WTC11 (cell line): Measurements from ENCODE around the gene CSNK1A1L. TPM values are rescaled to one million over a fixed set of nuclear protein-coding genes. Genes with fewer than 3 reads are reported as not detected.

Experiments used
- ATF1 ChIP-seq: sonication (generic); formaldehyde crosslinking; IDR thresholded peaks from 2 replicates; pipeline ENCODE4 v1.8.1; 2023; ENCODE audit warnings: mild to moderate bottlenecking, moderate library complexity, missing genetic modification reagents
- CBFB ChIP-seq: sonication (generic); formaldehyde crosslinking; IDR thresholded peaks from 2 replicates; pipeline ENCODE4 v1.8.1; 2022; ENCODE audit warnings: mild to moderate bottlenecking, low read depth, missing genetic modification reagents
- CREB1 ChIP-seq: sonication (generic); formaldehyde crosslinking; IDR thresholded peaks from 2 replicates; pipeline ENCODE4 v1.8.0; 2023; ENCODE audit warnings: mild to moderate bottlenecking, missing genetic modification reagents
- E2F4 ChIP-seq: sonication (generic); formaldehyde crosslinking; IDR thresholded peaks from 2 replicates; pipeline ENCODE4 v1.8.1; 2022; ENCODE audit warnings: low read depth, mild to moderate bottlenecking, moderate library complexity, missing genetic modification reagents, borderline replicate concordance
- ELF4 ChIP-seq: sonication (generic); formaldehyde crosslinking; IDR thresholded peaks from 2 replicates; pipeline ENCODE4 v1.8.1; 2022; ENCODE audit warnings: low read depth, mild to moderate bottlenecking, moderate library complexity, missing genetic modification reagents
- ETV6 ChIP-seq: sonication (generic); formaldehyde crosslinking; IDR thresholded peaks from 2 replicates; pipeline ENCODE4 v1.8.1; 2022; ENCODE audit warnings: mild to moderate bottlenecking, missing genetic modification reagents
- FOXK1 ChIP-seq: sonication (generic); formaldehyde crosslinking; IDR thresholded peaks from 2 replicates; pipeline ENCODE4 v1.8.0; 2022; ENCODE audit warnings: mild to moderate bottlenecking, moderate library complexity, missing genetic modification reagents
- FOXP1 ChIP-seq: sonication (generic); formaldehyde crosslinking; IDR thresholded peaks from 2 replicates; pipeline ENCODE4 v1.8.0; 2022; ENCODE audit warnings: missing genetic modification reagents, mild to moderate bottlenecking, moderate library complexity, borderline replicate concordance
- GRHL2 ChIP-seq: fragments of 250-450 bp; sonication (Bioruptor Pico); IDR thresholded peaks from 2 replicates; pipeline ENCODE4 v1.8.0; 2022; ENCODE audit warnings: mild to moderate bottlenecking, moderate library complexity; ENCODE audit not compliant: insufficient replicate concordance, severe bottlenecking
- HMGA2 ChIP-seq: fragments of 250-450 bp; sonication (Bioruptor Pico); IDR thresholded peaks from 2 replicates; pipeline ENCODE4 v1.4.0; 2021; ENCODE audit warnings: mild to moderate bottlenecking, moderate library complexity
- IRF1 ChIP-seq: sonication (generic); formaldehyde crosslinking; IDR thresholded peaks from 2 replicates; pipeline ENCODE4 v1.8.0; 2023; ENCODE audit warnings: missing genetic modification reagents
- JAZF1 ChIP-seq: fragments of 250-450 bp; sonication (Bioruptor Pico); IDR thresholded peaks from 2 replicates; pipeline ENCODE4 v1.9.0; 2021; ENCODE audit warnings: moderate library complexity, mild to moderate bottlenecking, inconsistent platforms
- NR1H2 ChIP-seq: sonication (generic); formaldehyde crosslinking; IDR thresholded peaks from 2 replicates; pipeline ENCODE4 v1.9.0; 2021; ENCODE audit warnings: mild to moderate bottlenecking, moderate library complexity, missing genetic modification reagents
- TEAD1 ChIP-seq: sonication (generic); formaldehyde crosslinking; IDR thresholded peaks from 2 replicates; pipeline ENCODE4 v1.8.0; 2022; ENCODE audit warnings: mild to moderate bottlenecking, missing genetic modification reagents
- TP53 ChIP-seq: sonication (generic); formaldehyde crosslinking; IDR thresholded peaks from 2 replicates; pipeline ENCODE4 v1.8.1; 2023; ENCODE audit warnings: mild to moderate bottlenecking, missing genetic modification reagents
- USF1 ChIP-seq: sonication (generic); formaldehyde crosslinking; IDR thresholded peaks from 2 replicates; pipeline ENCODE4 v1.8.0; 2022; ENCODE audit warnings: mild to moderate bottlenecking, missing genetic modification reagents
- ZMAT4 ChIP-seq: fragments of 250-450 bp; sonication (Bioruptor Pico); IDR thresholded peaks from 2 replicates; pipeline ENCODE4 v1.9.0; 2021; ENCODE audit warnings: mild to moderate bottlenecking
- ZNF138 ChIP-seq: sonication (generic); formaldehyde crosslinking; conservative IDR thresholded peaks from 2 replicates; pipeline ENCODE4 v1.8.1; 2022; ENCODE audit warnings: mild to moderate bottlenecking, moderate library complexity, missing genetic modification reagents
- ZNF232 ChIP-seq: sonication (generic); formaldehyde crosslinking; IDR thresholded peaks from 2 replicates; pipeline ENCODE4 v1.8.0; 2022; ENCODE audit warnings: mild to moderate bottlenecking, missing genetic modification reagents
- total RNA-seq: library from RNA; stranded (reverse); gene quantifications from 3 replicates; pipeline ENCODE4 v1.2.3, GENCODE V29; 2021
- TF ChIP-seq, protein P1 (sequence below): fragments of 250-450 bp; sonication (Bioruptor Pico); IDR thresholded peaks from 2 replicates; pipeline ENCODE4 v1.9.0; 2021; ENCODE audit warnings: moderate library complexity, mild to moderate bottlenecking, inconsistent platforms, borderline replicate concordance
- TF ChIP-seq, protein P2 (sequence below): sonication (generic); formaldehyde crosslinking; IDR thresholded peaks from 2 replicates; pipeline ENCODE4 v1.8.1; 2023; ENCODE audit warnings: mild to moderate bottlenecking, missing genetic modification reagents, borderline replicate concordance
- TF ChIP-seq, protein P3 (sequence below): fragments of 250-450 bp; sonication (Bioruptor Pico); conservative IDR thresholded peaks from 2 replicates; pipeline ENCODE4 v1.9.0; 2021; ENCODE audit warnings: mild to moderate bottlenecking
- TF ChIP-seq, protein P4 (sequence below): fragments of 250-450 bp; sonication (Bioruptor Pico); IDR thresholded peaks from 2 replicates; pipeline ENCODE4 v1.9.0; 2021; ENCODE audit warnings: mild to moderate bottlenecking, borderline replicate concordance

Gene CSNK1A1L
- total RNA-seq, 1 experiment from 2014 or later: not detected

DNA sequence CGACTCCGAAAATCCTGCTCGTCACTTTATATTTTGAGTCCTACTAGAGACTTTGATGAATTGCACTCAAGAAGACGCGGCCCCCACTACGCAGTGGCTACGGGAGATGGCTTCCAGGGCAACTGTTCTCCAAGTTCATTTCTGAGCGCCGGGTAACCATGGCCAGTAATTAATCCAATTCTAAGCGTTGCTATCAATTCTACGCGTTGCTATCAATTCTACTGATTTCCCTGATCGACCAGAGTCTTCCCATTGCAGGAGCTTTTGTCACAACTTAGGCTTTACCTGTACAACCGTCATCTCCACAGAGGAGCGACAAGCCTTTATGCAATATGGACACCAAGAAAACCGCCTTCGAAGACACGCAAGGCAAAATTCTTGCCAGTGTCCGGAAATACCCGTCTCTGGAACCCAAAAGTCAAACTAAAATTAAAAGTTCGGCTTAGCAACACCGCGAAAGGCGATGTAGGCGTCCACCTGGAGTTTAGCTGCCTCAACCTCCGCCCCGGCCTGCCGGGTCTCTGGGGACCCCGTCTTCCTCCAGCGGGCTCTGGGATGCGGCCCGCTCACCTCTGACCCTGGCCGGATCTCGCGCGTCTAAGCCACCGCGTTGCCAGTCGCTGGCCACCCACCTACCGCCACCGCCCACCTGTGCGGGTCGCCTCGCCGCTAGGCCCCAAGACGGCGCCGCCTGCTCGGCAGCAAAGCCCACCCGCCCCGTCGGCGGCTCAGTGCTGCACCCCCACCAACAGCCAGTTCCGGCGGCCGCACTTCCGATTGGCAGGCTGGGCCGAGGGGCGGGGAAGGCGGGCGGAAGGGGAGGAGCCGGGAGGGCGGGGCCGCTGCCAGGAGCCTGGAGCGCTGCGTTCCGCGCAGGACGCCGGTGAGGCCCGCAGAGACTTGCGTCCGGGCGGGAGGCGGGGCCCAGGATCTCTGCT is 46.3 kb downstream of the CSNK1A1L start, which contains the start of gene SUPT20H (continued):
- TF ChIP-seq HMGA2 (CRISPR knock-in tag): no peak
- peak; percentile 64; the same call in 1 of the 2 replicates for TF ChIP-seq FOXK1 (CRISPR knock-in tag)
- no peak for TF ChIP-seq GRHL2 (CRISPR knock-in tag)
- no peak for TF ChIP-seq JAZF1
- TF ChIP-seq TP53 (CRISPR knock-in tag): peak; percentile 70; the same call in 1 of the 2 replicates
- no peak for TF ChIP-seq CREB1 (CRISPR knock-in tag)
- TF ChIP-seq USF1 (CRISPR knock-in tag): no peak
- no peak for TF ChIP-seq ZMAT4 (CRISPR knock-in tag)
- peak; percentile 68 for TF ChIP-seq FOXP1 (CRISPR knock-in tag)
- TF ChIP-seq ELF4: 0 out of 2 replicates have a peak, but pooled peaks have one; percentile 47
- TF ChIP-seq CBFB (CRISPR knock-in tag): no peak
- TF ChIP-seq ATF1 (CRISPR knock-in tag): no peak
- TF ChIP-seq NR1H2 (CRISPR knock-in tag): no peak
- TF ChIP-seq, protein P1, sequence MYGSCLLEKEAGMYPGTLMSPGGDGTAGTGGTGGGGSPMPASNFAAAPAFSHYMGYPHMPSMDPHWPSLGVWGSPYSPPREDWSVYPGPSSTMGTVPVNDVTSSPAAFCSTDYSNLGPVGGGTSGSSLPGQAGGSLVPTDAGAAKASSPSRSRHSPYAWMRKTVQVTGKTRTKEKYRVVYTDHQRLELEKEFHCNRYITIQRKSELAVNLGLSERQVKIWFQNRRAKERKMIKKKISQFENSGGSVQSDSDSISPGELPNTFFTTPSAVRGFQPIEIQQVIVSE (CRISPR knock-in tag): no peak
- no peak for TF ChIP-seq IRF1 (CRISPR knock-in tag)
- no peak for TF ChIP-seq E2F4
- TF ChIP-seq ZNF138 (CRISPR knock-in tag): peak; percentile 78; the same call in 1 of the 2 replicates
- TF ChIP-seq TEAD1: peak; percentile 68; the same call in 1 of the 2 replicates
- TF ChIP-seq, protein P2, sequence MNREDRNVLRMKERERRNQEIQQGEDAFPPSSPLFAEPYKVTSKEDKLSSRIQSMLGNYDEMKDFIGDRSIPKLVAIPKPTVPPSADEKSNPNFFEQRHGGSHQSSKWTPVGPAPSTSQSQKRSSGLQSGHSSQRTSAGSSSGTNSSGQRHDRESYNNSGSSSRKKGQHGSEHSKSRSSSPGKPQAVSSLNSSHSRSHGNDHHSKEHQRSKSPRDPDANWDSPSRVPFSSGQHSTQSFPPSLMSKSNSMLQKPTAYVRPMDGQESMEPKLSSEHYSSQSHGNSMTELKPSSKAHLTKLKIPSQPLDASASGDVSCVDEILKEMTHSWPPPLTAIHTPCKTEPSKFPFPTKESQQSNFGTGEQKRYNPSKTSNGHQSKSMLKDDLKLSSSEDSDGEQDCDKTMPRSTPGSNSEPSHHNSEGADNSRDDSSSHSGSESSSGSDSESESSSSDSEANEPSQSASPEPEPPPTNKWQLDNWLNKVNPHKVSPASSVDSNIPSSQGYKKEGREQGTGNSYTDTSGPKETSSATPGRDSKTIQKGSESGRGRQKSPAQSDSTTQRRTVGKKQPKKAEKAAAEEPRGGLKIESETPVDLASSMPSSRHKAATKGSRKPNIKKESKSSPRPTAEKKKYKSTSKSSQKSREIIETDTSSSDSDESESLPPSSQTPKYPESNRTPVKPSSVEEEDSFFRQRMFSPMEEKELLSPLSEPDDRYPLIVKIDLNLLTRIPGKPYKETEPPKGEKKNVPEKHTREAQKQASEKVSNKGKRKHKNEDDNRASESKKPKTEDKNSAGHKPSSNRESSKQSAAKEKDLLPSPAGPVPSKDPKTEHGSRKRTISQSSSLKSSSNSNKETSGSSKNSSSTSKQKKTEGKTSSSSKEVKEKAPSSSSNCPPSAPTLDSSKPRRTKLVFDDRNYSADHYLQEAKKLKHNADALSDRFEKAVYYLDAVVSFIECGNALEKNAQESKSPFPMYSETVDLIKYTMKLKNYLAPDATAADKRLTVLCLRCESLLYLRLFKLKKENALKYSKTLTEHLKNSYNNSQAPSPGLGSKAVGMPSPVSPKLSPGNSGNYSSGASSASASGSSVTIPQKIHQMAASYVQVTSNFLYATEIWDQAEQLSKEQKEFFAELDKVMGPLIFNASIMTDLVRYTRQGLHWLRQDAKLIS (CRISPR knock-in tag): peak; percentile 69; the same call in 1 of the 2 replicates
- TF ChIP-seq, protein P3, sequence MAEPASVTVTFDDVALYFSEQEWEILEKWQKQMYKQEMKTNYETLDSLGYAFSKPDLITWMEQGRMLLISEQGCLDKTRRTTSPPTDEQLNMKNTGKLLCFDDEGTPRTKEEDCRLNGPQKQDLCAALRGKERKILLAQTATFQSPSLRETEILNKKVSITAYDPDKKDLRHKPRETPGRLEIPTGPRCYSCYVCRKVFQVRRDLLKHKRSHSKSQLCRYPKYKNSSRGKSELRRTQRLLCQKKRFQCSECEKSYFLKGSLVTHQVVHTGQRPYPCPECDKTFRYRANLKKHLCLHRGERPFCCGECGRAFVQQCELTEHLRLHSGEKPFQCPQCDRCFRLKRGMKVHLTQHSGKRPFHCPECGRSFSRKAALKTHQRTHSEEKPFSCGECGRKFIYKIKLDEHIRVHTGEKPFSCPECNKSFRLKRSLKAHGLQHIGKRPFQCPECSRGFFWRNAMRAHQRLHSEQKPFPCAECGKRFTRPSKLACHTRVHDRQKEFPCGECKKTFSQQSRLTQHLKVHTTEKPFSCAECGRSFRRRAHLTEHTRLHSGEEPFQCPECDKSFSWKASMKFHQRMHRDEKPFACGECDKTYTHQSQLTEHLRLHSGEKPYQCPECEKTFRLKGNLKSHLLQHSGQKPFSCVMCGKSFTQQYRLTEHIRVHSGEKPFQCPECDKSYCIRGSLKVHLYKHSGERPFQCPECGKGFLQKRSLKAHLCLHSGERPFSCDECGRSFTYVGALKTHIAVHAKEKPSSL (CRISPR knock-in tag): no peak
- TF ChIP-seq ETV6 (CRISPR knock-in tag): no peak
- TF ChIP-seq, protein P4, sequence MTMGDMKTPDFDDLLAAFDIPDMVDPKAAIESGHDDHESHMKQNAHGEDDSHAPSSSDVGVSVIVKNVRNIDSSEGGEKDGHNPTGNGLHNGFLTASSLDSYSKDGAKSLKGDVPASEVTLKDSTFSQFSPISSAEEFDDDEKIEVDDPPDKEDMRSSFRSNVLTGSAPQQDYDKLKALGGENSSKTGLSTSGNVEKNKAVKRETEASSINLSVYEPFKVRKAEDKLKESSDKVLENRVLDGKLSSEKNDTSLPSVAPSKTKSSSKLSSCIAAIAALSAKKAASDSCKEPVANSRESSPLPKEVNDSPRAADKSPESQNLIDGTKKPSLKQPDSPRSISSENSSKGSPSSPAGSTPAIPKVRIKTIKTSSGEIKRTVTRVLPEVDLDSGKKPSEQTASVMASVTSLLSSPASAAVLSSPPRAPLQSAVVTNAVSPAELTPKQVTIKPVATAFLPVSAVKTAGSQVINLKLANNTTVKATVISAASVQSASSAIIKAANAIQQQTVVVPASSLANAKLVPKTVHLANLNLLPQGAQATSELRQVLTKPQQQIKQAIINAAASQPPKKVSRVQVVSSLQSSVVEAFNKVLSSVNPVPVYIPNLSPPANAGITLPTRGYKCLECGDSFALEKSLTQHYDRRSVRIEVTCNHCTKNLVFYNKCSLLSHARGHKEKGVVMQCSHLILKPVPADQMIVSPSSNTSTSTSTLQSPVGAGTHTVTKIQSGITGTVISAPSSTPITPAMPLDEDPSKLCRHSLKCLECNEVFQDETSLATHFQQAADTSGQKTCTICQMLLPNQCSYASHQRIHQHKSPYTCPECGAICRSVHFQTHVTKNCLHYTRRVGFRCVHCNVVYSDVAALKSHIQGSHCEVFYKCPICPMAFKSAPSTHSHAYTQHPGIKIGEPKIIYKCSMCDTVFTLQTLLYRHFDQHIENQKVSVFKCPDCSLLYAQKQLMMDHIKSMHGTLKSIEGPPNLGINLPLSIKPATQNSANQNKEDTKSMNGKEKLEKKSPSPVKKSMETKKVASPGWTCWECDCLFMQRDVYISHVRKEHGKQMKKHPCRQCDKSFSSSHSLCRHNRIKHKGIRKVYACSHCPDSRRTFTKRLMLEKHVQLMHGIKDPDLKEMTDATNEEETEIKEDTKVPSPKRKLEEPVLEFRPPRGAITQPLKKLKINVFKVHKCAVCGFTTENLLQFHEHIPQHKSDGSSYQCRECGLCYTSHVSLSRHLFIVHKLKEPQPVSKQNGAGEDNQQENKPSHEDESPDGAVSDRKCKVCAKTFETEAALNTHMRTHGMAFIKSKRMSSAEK (CRISPR knock-in tag): no peak
- TF ChIP-seq ZNF232 (CRISPR knock-in tag): no peak
